Measurements from ENCODE around the gene PRSS22. TPM values are rescaled to one million over a fixed set of nuclear protein-coding genes. Genes with fewer than 3 reads are reported as not detected.

PRSS22 gene
- total and polyA plus RNA-seq, 2 experiments from 2014 or later: 1.3 to 2.0 TPM

- TF ChIP-seq JUNB (IDR thresholded peaks at IDR 0.05; ENCODE audit: unreplicated experiment) (no peak), ZNF331 (CRISPR knock-in tag; IDR thresholded peaks at IDR 0.05; ENCODE audit: low read depth) (no peak), POLR2AphosphoS5 (IDR thresholded peaks at IDR 0.05; ENCODE audit: low read depth) (no peak), EZH2 (IDR thresholded peaks at IDR 0.05; ENCODE audit: low read depth, unreplicated experiment) (no peak), ZNF114 (CRISPR knock-in tag; IDR thresholded peaks at IDR 0.05) (no peak), STAT1 (IDR thresholded peaks at IDR 0.05; ENCODE audit: unreplicated experiment) (no peak), NANOG (IDR thresholded peaks at IDR 0.05; ENCODE audit: borderline replicate concordance) (no peak)
Measured at GRCh38 chr16:2856061-2856670, 1.8 kb downstream of the PRSS22 start (continued).

- H2AFZ ChIP-seq: no peak overlapping the region
- H3K27ac ChIP-seq (ENCODE audit: low read depth): no peak overlapping the region
- no peak for DNase-seq (ENCODE audit: low spot score)
- no peaks in the 10 kb centered on the region for H3K9me2 ChIP-seq (ENCODE audit: insufficient read depth)
- no peaks in the 10 kb centered on the region for H3F3A ChIP-seq (replicated peaks; ENCODE audit: low read depth)
- Mint-ChIP-seq H3K4me3 (no peak overlapping the region), H3K27me3 (ENCODE audit: insufficient read depth, low read depth, poor library complexity) (peaks cover 19% of the 10 kb centered on the region), H3K36me3 (ENCODE audit: low read depth) (peaks cover 9% of the 10 kb centered on the region), H3K4me1 (peaks cover 3% of the 10 kb centered on the region), H3K9me3 (peaks cover 19% of the 10 kb centered on the region), H3K27ac (no peak overlapping the region)
- peaks cover 16% of the 10 kb centered on the region for H3K27me3 ChIP-seq (ENCODE audit: insufficient read depth)
- TF ChIP-seq REST (IDR thresholded peaks at IDR 0.05; ENCODE audit: unreplicated experiment) (no peak), ZNF331 (CRISPR knock-in tag; IDR thresholded peaks at IDR 0.05; ENCODE audit: low read depth) (no peak), ZNF462 (CRISPR knock-in tag; IDR thresholded peaks at IDR 0.05) (no peak), POLR2AphosphoS5 (IDR thresholded peaks at IDR 0.05; ENCODE audit: low read depth) (no peak), NANOG (IDR thresholded peaks at IDR 0.05; ENCODE audit: borderline replicate concordance) (no peak), EZH2phosphoT487 (IDR thresholded peaks at IDR 0.05; ENCODE audit: unreplicated experiment) (no peak), EZH2 (IDR thresholded peaks at IDR 0.05; ENCODE audit: low read depth, unreplicated experiment) (no peak), CTCF (conservative IDR thresholded peaks at IDR 0.05; ENCODE audit: low read depth in 2 of 2) (no peak), JUNB (IDR thresholded peaks at IDR 0.05; ENCODE audit: unreplicated experiment) (no peak), ETS1 (IDR thresholded peaks at IDR 0.05) (no peak)
- H3K4me1 ChIP-seq (ENCODE audit: insufficient read depth): peaks cover 3% of the 10 kb centered on the region; the same call in 1 of the 2 replicates
- H4K20me1 ChIP-seq (replicated peaks; ENCODE audit: insufficient read depth): no peaks in the 10 kb centered on the region
- no peaks in the 10 kb centered on the region for H3K79me2 ChIP-seq (replicated peaks; ENCODE audit: insufficient read depth)
- no peak overlapping the region for H3K4me2 ChIP-seq
- no peaks in the 10 kb centered on the region for H3K36me3 ChIP-seq (ENCODE audit: insufficient read depth)
- ATAC-seq: no peak
- no peak overlapping the region for H3K4me3 ChIP-seq
Measured at GRCh38 chr16:2855536-2855935, 2.4 kb downstream of the PRSS22 start.

Measured in GM23338 (cell line).